HFFc6 (cell line): Measurements from ENCODE around the gene COX18. TPM values are rescaled to one million over a fixed set of nuclear protein-coding genes. Genes with fewer than 3 reads are reported as not detected.
A peak's percentile ranks its signal among the peaks of the same experiment; 100 is the strongest.

ENCODE experiments used
- DNase-seq: peaks from one replicate; pipeline ENCODE4 v3.0.0-alpha.2; 2018
- H3K27ac Mint-ChIP-seq: 2 replicates; pipeline ENCODE4 v1.8.0; 2020; ENCODE audit warnings: mild to moderate bottlenecking, mixed read lengths
- H3K27me3 Mint-ChIP-seq: 2 replicates; pipeline ENCODE4 v1.8.0; 2021; ENCODE audit warnings: mild to moderate bottlenecking, moderate library complexity, mixed read lengths; ENCODE audit not compliant: insufficient read depth
- H3K36me3 Mint-ChIP-seq: 2 replicates; pipeline ENCODE4 v1.8.0; 2021; ENCODE audit warnings: low read depth, mixed read lengths
- H3K4me1 Mint-ChIP-seq: 2 replicates; pipeline ENCODE4 v1.8.0; 2020; ENCODE audit warnings: low read depth, mixed read lengths
- H3K4me3 Mint-ChIP-seq: 2 replicates; pipeline ENCODE4 v1.8.0; 2020; ENCODE audit warnings: mild to moderate bottlenecking, moderate library complexity, mixed read lengths
- H3K9me3 Mint-ChIP-seq: 2 replicates; pipeline ENCODE4 v1.8.0; 2020; ENCODE audit warnings: mild to moderate bottlenecking, mixed read lengths
- total RNA-seq, 6 experiments: library from RNA; stranded (reverse); fragmentation: NEBNext Ultra II Directional; extraction: Animal tissue kit (Norgen Biotek cat#: 25700); gene quantifications; 2 replicates in 1 of 6; 3 replicates in 5 of 6; pipeline ENCODE4 v1.2.3, GENCODE V29; 2021
- TF ChIP-seq, protein P1 (sequence below): fragments of 200-600 bp; sonication (generic); IDR thresholded peaks from 2 replicates; pipeline ENCODE4 v1.5.0; 2021; ENCODE audit warnings: antibody characterized with exemption, mild to moderate bottlenecking

The COX18 gene
- total RNA-seq, 6 experiments from 2014 or later: 13.3 to 17.5 (median 14.8) TPM

DNA sequence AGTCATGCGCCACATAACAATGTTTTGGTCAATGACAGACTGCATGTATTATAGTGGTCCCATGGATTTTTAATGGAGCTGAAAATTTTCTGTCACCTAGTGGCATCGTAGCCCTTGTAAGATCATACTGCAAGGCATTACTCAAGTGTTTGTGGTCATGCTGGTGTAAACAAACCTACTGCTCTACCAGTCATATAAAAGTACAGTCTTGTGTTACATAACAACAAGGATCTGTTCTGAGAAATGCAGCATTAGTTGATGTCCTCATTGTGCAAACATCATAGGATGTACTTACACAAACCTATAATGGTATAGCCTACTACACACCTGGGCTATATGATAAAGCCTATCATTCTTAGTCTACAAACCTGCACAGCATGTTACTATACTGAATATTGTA, 34.6 kb downstream of the COX18 start:
- Mint-ChIP-seq H3K9me3 (peaks cover 15% of the 10 kb centered on the region), H3K27me3 (peaks cover 8% of the 10 kb centered on the region), H3K4me1 (no peaks in the 10 kb centered on the region), H3K4me3 (no peak overlapping the region), H3K36me3 (peaks cover 11% of the 10 kb centered on the region; the same call in 1 of the 2 replicates), H3K27ac (no peak overlapping the region)
- TF ChIP-seq, protein P1, sequence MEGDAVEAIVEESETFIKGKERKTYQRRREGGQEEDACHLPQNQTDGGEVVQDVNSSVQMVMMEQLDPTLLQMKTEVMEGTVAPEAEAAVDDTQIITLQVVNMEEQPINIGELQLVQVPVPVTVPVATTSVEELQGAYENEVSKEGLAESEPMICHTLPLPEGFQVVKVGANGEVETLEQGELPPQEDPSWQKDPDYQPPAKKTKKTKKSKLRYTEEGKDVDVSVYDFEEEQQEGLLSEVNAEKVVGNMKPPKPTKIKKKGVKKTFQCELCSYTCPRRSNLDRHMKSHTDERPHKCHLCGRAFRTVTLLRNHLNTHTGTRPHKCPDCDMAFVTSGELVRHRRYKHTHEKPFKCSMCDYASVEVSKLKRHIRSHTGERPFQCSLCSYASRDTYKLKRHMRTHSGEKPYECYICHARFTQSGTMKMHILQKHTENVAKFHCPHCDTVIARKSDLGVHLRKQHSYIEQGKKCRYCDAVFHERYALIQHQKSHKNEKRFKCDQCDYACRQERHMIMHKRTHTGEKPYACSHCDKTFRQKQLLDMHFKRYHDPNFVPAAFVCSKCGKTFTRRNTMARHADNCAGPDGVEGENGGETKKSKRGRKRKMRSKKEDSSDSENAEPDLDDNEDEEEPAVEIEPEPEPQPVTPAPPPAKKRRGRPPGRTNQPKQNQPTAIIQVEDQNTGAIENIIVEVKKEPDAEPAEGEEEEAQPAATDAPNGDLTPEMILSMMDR: no peak
- DNase-seq: no peak

GRCh38 chr4:73028621-73029020, 40.9 kb downstream of the COX18 start:
- peaks cover 5% of the 10 kb centered on the region; the same call in 1 of the 2 replicates for H3K9me3 Mint-ChIP-seq
- no peak for DNase-seq
- TF ChIP-seq, protein P1: no peak
- H3K27me3 Mint-ChIP-seq: peaks cover 14% of the 10 kb centered on the region
- H3K4me1 Mint-ChIP-seq: no peaks in the 10 kb centered on the region
- no peak overlapping the region for H3K27ac Mint-ChIP-seq
- H3K36me3 Mint-ChIP-seq: no peaks in the 10 kb centered on the region; the same call in 1 of the 2 replicates
- H3K4me3 Mint-ChIP-seq: no peak overlapping the region

- Mint-ChIP-seq H3K9me3 (no peaks in the 10 kb centered on the region), H3K4me1 (no peaks in the 10 kb centered on the region), H3K4me3 (no peak overlapping the region), H3K27me3 (peaks cover 11% of the 10 kb centered on the region), H3K27ac (no peak overlapping the region), H3K36me3 (no peaks in the 10 kb centered on the region)
- TF ChIP-seq, protein P1: peak; percentile 75
- DNase-seq: peak; percentile 64
Measured at GRCh38 chr4:73021634-73022033, 47.9 kb downstream of the COX18 start.

- Mint-ChIP-seq H3K36me3 (no peaks in the 10 kb centered on the region), H3K27me3 (peaks cover 2% of the 10 kb centered on the region), H3K9me3 (no peaks in the 10 kb centered on the region), H3K27ac (no peak overlapping the region), H3K4me1 (no peaks in the 10 kb centered on the region), H3K4me3 (no peak overlapping the region)
- TF ChIP-seq, protein P1: peak; percentile 97
- DNase-seq: peak; percentile 46
Measured at GRCh38 chr4:73019462-73020047, 50.0 kb downstream of the COX18 start.

DNA sequence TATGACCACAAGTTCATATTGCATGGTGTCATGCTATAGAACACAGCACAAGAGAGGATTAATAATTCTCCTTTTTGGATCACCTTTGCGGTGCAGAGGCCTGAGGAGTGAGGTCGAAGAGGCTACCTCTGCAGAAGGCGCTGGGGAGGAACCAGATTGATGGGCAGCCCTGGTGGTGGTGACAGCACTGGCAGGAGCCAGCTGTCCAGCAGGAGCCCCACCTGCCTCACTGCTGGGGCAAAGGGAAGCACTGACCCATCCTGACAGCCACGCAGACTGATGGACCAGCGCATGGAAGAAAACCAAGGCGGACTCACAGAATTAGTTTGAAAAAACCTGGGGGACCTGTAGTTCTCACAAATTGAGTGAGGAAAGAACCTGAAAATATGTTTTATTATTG, 50.9 kb downstream of the COX18 start:
- TF ChIP-seq, protein P1: no peak
- H3K36me3 Mint-ChIP-seq: no peaks in the 10 kb centered on the region
- H3K27me3 Mint-ChIP-seq: peaks cover 2% of the 10 kb centered on the region
- H3K4me3 Mint-ChIP-seq: no peak overlapping the region
- DNase-seq: no peak
- H3K27ac Mint-ChIP-seq: no peak overlapping the region
- no peaks in the 10 kb centered on the region for H3K9me3 Mint-ChIP-seq
- no peaks in the 10 kb centered on the region for H3K4me1 Mint-ChIP-seq
